Mucosa of descending colon (tissue), 3 donors: ENCODE data around the gene KRTAP3-3. TPM values are rescaled to one million over a fixed set of nuclear protein-coding genes. Genes with fewer than 3 reads are reported as not detected.

Experiments used
- ATAC-seq: fragments of 200-7000 bp; cut with Tn5 transposase; one replicate; pipeline ENCODE4 v1.9.1; 2020; ENCODE audit warnings: mild to moderate bottlenecking, moderate library complexity
- DNase-seq, 3 donors: peaks; one replicate each; pipeline ENCODE4 v3.0.0-alpha.2; 2020
- H3K36me3 ChIP-seq: fragments of 200-600 bp; one replicate; pipeline ENCODE4 v1.8.0; 2021; ENCODE audit warnings: low read depth, mild to moderate bottlenecking
- H3K4me1 ChIP-seq: fragments of 200-600 bp; one replicate; pipeline ENCODE4 v1.8.0; 2021; ENCODE audit warnings: low read depth, mild to moderate bottlenecking
- H3K4me3 ChIP-seq: fragments of 200-600 bp; one replicate; pipeline ENCODE4 v1.8.0; 2021; ENCODE audit warnings: mild to moderate bottlenecking
- H3K9me3 ChIP-seq: fragments of 200-600 bp; one replicate; pipeline ENCODE4 v1.8.0; 2021; ENCODE audit warnings: mild to moderate bottlenecking
- intact Hi-C, 2 donors: fragments of 100-400 bp; cut with DNase I in 1 of 2; cut with micrococcal nuclease in 1 of 2; formaldehyde crosslinking; loops; one replicate each; pipeline versions ENCODE4 v1.11.0 to v1.11.1; 2022; cut with DNase I, micrococcal nuclease
- total RNA-seq, 3 donors: library from RNA; stranded (reverse); fragmentation: NEBNext Ultra II Directional in 2 of 3; extraction: Animal tissue kit (Norgen Biotek cat#: 25700) in 2 of 3; gene quantifications; one replicate each; pipeline versions ENCODE4 v1.2.1 to v1.2.4, GENCODE V29; 2021 to 2023
- TF ChIP-seq, protein P1 (sequence below): fragments of 200-600 bp; IDR thresholded peaks from one replicate; pipeline ENCODE4 v1.8.0; 2022; ENCODE audit warnings: antibody characterized with exemption, mild to moderate bottlenecking
- donor health status: DM: no; HTN: no; CAD: no; lungs with moderate emphysema.
- donor health status: DM: no; HTN: no; CAD: no.
- donor health status: DM: no; HTN: yes; CAD: no.

Gene KRTAP3-3
- total RNA-seq, 3 donors from 2014 or later = not detected

DNA sequence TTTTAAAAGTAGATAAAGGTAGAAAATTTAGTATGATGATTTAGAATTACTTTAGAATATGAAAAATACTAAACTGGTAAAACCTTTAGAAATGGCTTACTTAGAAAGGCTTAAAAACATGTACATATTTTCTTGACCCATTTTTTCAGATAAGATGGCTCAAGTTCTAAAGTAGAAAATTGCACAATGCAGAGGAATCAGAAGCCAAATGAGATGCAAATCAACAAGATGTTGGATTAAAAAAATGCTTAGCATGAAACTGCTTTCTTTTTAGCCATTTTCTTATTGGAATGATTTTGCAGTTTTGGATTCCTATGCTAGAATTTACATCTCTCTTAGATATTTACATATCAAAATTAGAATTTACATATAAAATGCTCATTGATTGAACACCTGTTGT, 16.5 kb upstream of the KRTAP3-3 start:
- H3K4me3 ChIP-seq = no peak overlapping the region
- ATAC-seq (no peak), DNase-seq (no peak)
- TF ChIP-seq, protein P1, sequence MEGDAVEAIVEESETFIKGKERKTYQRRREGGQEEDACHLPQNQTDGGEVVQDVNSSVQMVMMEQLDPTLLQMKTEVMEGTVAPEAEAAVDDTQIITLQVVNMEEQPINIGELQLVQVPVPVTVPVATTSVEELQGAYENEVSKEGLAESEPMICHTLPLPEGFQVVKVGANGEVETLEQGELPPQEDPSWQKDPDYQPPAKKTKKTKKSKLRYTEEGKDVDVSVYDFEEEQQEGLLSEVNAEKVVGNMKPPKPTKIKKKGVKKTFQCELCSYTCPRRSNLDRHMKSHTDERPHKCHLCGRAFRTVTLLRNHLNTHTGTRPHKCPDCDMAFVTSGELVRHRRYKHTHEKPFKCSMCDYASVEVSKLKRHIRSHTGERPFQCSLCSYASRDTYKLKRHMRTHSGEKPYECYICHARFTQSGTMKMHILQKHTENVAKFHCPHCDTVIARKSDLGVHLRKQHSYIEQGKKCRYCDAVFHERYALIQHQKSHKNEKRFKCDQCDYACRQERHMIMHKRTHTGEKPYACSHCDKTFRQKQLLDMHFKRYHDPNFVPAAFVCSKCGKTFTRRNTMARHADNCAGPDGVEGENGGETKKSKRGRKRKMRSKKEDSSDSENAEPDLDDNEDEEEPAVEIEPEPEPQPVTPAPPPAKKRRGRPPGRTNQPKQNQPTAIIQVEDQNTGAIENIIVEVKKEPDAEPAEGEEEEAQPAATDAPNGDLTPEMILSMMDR = no peak
- no peaks in the 10 kb centered on the region for H3K36me3 ChIP-seq
- H3K4me1 ChIP-seq = no peaks in the 10 kb centered on the region
- intact Hi-C loops = no loop called here
- no peaks in the 10 kb centered on the region for H3K9me3 ChIP-seq

DNA sequence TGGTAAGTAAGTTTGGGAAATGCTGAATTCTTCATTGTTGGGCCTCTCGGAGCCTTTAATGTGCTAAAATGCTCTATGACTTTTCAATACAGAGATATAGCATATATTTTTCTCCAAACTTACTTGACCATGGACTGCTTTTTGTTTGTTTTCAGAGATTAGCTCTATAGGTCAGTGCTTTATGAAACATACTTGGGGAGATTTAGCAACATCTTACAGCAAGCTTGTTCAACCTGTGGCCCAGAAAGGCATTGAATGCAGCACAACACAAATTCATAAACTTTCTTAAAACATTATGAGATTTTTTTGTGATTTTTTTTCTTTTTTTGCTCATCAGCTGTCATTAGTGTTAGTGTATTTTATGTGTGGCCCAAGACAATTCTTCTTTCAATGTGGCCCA, 16.0 kb upstream of the KRTAP3-3 start:
- TF ChIP-seq, protein P1 = no peak
- intact Hi-C loops = no loop called here

DNA sequence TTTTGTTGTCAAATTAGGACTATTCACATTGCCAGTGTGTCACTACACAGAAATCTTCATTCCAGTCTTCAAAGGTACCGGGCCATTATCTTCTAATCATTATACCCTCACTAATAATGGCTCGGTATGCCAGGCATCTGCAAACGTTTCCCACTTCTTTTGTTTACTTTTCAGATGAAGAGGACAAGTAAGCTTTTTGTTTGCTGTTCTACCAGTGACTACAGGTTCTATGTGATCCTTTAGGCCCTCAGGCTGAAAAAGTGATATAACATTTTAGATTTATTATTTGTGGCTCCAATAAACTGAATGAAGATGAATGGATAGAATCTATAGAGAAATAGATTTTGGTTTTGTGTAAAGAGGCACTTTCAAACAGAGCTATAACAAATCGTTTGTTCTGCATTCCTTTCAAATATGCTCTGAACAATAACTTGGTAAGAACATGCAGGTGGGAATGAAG, 15.4 kb upstream of the KRTAP3-3 start:
- no peak for DNase-seq
- ATAC-seq = no peak

More for the DNA sequence above, 16.0 kb upstream of the KRTAP3-3 start:
- no peak for DNase-seq
- Histone ChIP-seq H3K4me3 (no peak overlapping the region), H3K9me3 (no peaks in the 10 kb centered on the region), H3K36me3 (no peaks in the 10 kb centered on the region), H3K4me1 (no peaks in the 10 kb centered on the region)
- ATAC-seq = no peak

DNA sequence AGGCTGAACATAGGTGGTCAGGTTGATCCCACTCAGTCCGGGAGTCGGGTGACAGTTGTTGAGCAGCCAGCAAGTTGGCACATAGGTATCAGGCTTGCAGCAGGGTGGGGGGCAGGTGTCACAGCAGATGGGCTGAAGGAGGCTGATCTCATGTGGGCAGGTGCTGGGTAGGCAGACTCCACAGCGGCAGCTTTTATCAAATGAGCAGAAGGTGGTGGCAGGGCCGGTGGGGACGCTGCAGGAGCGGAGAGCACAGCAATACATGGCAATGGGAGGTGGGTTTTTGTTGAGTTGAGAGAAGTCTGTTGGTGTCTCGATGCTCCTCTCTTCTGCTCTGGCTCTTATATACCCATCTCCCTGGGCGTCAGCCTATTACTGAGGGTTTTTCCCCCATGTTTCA, 14.8 kb upstream of the KRTAP3-3 start, which contains the start of gene KRTAP3-1:
TSS of gene KRTAP3-1 (minus strand) at position 318 of the 400 bp plus-strand sequence. CDS start at position 264, 54 bp downstream.
- TF ChIP-seq, protein P1 = no peak
- Histone ChIP-seq H3K36me3 (no peaks in the 10 kb centered on the region), H3K9me3 (no peaks in the 10 kb centered on the region), H3K4me3 (no peak within 1 kb of the TSS), H3K4me1 (no peaks in the 10 kb centered on the region)
- no peak for ATAC-seq
- intact Hi-C loops = no loop called here
- DNase-seq = no peak

More for the DNA sequence above, 15.4 kb upstream of the KRTAP3-3 start:
- Histone ChIP-seq H3K4me1 (no peaks in the 10 kb centered on the region), H3K36me3 (no peaks in the 10 kb centered on the region), H3K9me3 (no peaks in the 10 kb centered on the region), H3K4me3 (no peak overlapping the region)
- intact Hi-C loops = no loop called here
- TF ChIP-seq, protein P1 = no peak

DNA sequence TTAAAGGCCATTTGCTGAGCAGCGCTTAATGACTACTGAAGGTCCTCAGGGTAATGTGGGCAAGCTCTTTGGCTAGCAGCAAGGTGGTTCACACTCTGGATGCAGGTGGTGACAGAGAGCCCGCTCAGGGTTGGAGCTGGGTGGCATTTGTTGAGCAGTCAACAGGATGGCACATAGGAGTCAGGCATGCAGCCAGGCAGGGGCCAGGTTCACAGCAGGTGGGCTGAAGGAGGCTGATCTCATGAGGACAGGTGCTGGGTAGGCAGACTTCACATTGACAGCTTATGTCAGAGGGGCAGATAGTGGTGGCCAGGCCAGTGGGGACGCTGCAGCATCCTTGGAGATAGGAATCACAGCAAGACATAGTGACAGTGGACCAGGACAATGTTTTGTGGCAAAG, 10.4 kb upstream of the KRTAP3-3 start:
- no peaks in the 10 kb centered on the region for H3K9me3 ChIP-seq
- no peak overlapping the region for H3K4me3 ChIP-seq
- ATAC-seq (no peak), DNase-seq (no peak)
- TF ChIP-seq, protein P1 = no peak
- intact Hi-C loops = no loop called here
- H3K36me3 ChIP-seq = no peaks in the 10 kb centered on the region
- no peaks in the 10 kb centered on the region for H3K4me1 ChIP-seq

DNA sequence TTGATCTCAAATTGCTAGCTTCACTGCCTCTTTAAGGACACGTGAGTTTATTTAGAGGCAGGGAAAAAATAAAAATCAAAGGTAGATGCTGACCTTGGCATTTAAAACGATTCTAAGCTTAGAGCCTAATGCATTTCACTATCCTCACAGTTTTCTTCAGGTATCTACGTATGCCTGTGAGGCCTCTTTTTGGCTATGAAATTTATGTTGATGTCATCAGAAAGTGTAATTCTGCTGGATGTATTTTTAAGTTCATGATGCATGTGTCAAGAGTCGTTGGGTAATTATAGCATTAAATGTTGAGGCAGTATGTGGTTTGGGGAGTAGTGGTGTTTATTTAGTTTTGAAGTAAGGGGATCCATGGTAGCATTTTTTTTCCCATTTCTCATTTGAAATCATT, 10.0 kb upstream of the KRTAP3-3 start:
- ATAC-seq (no peak), DNase-seq (no peak)
- TF ChIP-seq, protein P1 = no peak
- no peaks in the 10 kb centered on the region for H3K9me3 ChIP-seq
- H3K36me3 ChIP-seq = no peaks in the 10 kb centered on the region
- no peak overlapping the region for H3K4me3 ChIP-seq
- H3K4me1 ChIP-seq = no peaks in the 10 kb centered on the region
- intact Hi-C loops = no loop called here
